ENCODE measurements around the gene PTX4.

Gene PTX4

GRCh38 chr16:1508494-1509187 lies 19.9 kb upstream of the PTX4 start:
- TF ChIP-seq CTCF (IDR thresholded peaks at IDR 0.05; ENCODE audit: low read length): no peak
- no peak for TF ChIP-seq EZH2phosphoT487 (IDR thresholded peaks at IDR 0.05; ENCODE audit: low read length)
- no peak for TF ChIP-seq EZH2 (optimal IDR thresholded peaks at IDR 0.05; ENCODE audit: low read depth, low read length)
- Histone ChIP-seq H3K4me3 (ENCODE audit: low read length) (no peak overlapping the region), H2AFZ (ENCODE audit: low read length) (no peak overlapping the region), H3K4me1 (ENCODE audit: low read length) (no peaks in the 10 kb centered on the region), H3K4me2 (ENCODE audit: low read depth, low read length) (no peak overlapping the region), H3F3A (ENCODE audit: insufficient read depth, low read length) (no peaks in the 10 kb centered on the region), H3K36me3 (replicated peaks; ENCODE audit: insufficient read depth, low read length) (no peaks in the 10 kb centered on the region), H3K9me3 (replicated peaks; ENCODE audit: insufficient read depth, low read length) (no peaks in the 10 kb centered on the region), H3K79me2 (ENCODE audit: low read length) (no peaks in the 10 kb centered on the region), H3K27ac (ENCODE audit: low read length) (no peak overlapping the region), H3K9me2 (replicated peaks; ENCODE audit: insufficient read depth, low read length) (no peaks in the 10 kb centered on the region), H3K27me3 (replicated peaks; ENCODE audit: insufficient read depth, low read length) (no peaks in the 10 kb centered on the region), H4K20me1 (ENCODE audit: insufficient read depth, low read length) (no peaks in the 10 kb centered on the region), H3K9ac (ENCODE audit: low read length) (no peak overlapping the region)
- DNase-seq: no peak

GRCh38 chr16:1506494-1507213 lies 17.9 kb upstream of the PTX4 start:
- H3K9me2 ChIP-seq (replicated peaks; ENCODE audit: insufficient read depth, low read length): no peaks in the 10 kb centered on the region
- DNase-seq: no peak
- no peak overlapping the region for H2AFZ ChIP-seq (ENCODE audit: low read length)
- H3K27me3 ChIP-seq (replicated peaks; ENCODE audit: insufficient read depth, low read length): no peaks in the 10 kb centered on the region
- H3K36me3 ChIP-seq (replicated peaks; ENCODE audit: insufficient read depth, low read length): peaks cover 2% of the 10 kb centered on the region
- H3K9me3 ChIP-seq (replicated peaks; ENCODE audit: insufficient read depth, low read length): no peaks in the 10 kb centered on the region
- no peaks in the 10 kb centered on the region for H3K4me1 ChIP-seq (ENCODE audit: low read length)
- H3K4me3 ChIP-seq (ENCODE audit: low read length): no peak overlapping the region
- no peaks in the 10 kb centered on the region for H3K79me2 ChIP-seq (ENCODE audit: low read length)
- H3F3A ChIP-seq (ENCODE audit: insufficient read depth, low read length): no peaks in the 10 kb centered on the region
- no peak overlapping the region for H3K4me2 ChIP-seq (ENCODE audit: low read depth, low read length)
- H4K20me1 ChIP-seq (ENCODE audit: insufficient read depth, low read length): no peaks in the 10 kb centered on the region
- TF ChIP-seq CTCF (IDR thresholded peaks at IDR 0.05; ENCODE audit: low read length) (no peak), EZH2phosphoT487 (IDR thresholded peaks at IDR 0.05; ENCODE audit: low read length) (no peak), EZH2 (optimal IDR thresholded peaks at IDR 0.05; ENCODE audit: low read depth, low read length) (no peak)
- no peak overlapping the region for H3K9ac ChIP-seq (ENCODE audit: low read length)
- H3K27ac ChIP-seq (ENCODE audit: low read length): no peak overlapping the region

GRCh38 chr16:1505912-1506311 lies 17.2 kb upstream of the PTX4 start:
- no peak for TF ChIP-seq EZH2phosphoT487 (IDR thresholded peaks at IDR 0.05; ENCODE audit: low read length)
- no peak for TF ChIP-seq EZH2 (optimal IDR thresholded peaks at IDR 0.05; ENCODE audit: low read depth, low read length)
- TF ChIP-seq CTCF (IDR thresholded peaks at IDR 0.05; ENCODE audit: low read length): no peak
- no peak overlapping the region for H3K4me3 ChIP-seq (ENCODE audit: low read length)
- no peaks in the 10 kb centered on the region for H3K9me2 ChIP-seq (replicated peaks; ENCODE audit: insufficient read depth, low read length)
- H3K27ac ChIP-seq (ENCODE audit: low read length): no peak overlapping the region
- H3K4me1 ChIP-seq (ENCODE audit: low read length): no peaks in the 10 kb centered on the region
- H2AFZ ChIP-seq (ENCODE audit: low read length): no peak overlapping the region
- H3K36me3 ChIP-seq (replicated peaks; ENCODE audit: insufficient read depth, low read length): peaks cover 2% of the 10 kb centered on the region
- H3K9ac ChIP-seq (ENCODE audit: low read length): no peak overlapping the region
- H3K79me2 ChIP-seq (ENCODE audit: low read length): no peaks in the 10 kb centered on the region
- no peaks in the 10 kb centered on the region for H4K20me1 ChIP-seq (ENCODE audit: insufficient read depth, low read length)
- no peaks in the 10 kb centered on the region for H3K27me3 ChIP-seq (replicated peaks; ENCODE audit: insufficient read depth, low read length)
- H3F3A ChIP-seq (ENCODE audit: insufficient read depth, low read length): no peaks in the 10 kb centered on the region
- DNase-seq: no peak
- H3K9me3 ChIP-seq (replicated peaks; ENCODE audit: insufficient read depth, low read length): no peaks in the 10 kb centered on the region
- H3K4me2 ChIP-seq (ENCODE audit: low read depth, low read length): no peak overlapping the region

All from MM.1S (cell line).